Activated naive CD8-positive, alpha-beta T cell treated with anti-CD3 and anti-CD28 coated beads, Interleukin-2, amount 50 U/mL, for 24 hours (primary cell): Measurements from ENCODE around the gene AAR2.

Experiments used
- ATAC-seq: fragments of 150-1000 bp; cut with Tn5 transposase; one replicate; pipeline ENCODE4 v1.10.0; 2021
- DNase-seq: peaks from one replicate; pipeline ENCODE4 v3.0.0; 2021
- H3K27ac Mint-ChIP-seq: one replicate; pipeline ENCODE4 v1.8.0; 2021; ENCODE audit warnings: mild to moderate bottlenecking, mixed read lengths
- H3K27me3 Mint-ChIP-seq: one replicate; pipeline ENCODE4 v1.8.0; 2021; ENCODE audit warnings: mixed read lengths
- H3K36me3 Mint-ChIP-seq: one replicate; pipeline ENCODE4 v1.8.0; 2021; ENCODE audit warnings: low read depth, mixed read lengths
- H3K4me1 Mint-ChIP-seq: one replicate; pipeline ENCODE4 v1.8.0; 2021; ENCODE audit warnings: mixed read lengths
- H3K4me3 Mint-ChIP-seq: one replicate; pipeline ENCODE4 v1.8.0; 2021; ENCODE audit warnings: mild to moderate bottlenecking, moderate library complexity, mixed read lengths
- H3K9me3 Mint-ChIP-seq: one replicate; pipeline ENCODE4 v1.8.0; 2021; ENCODE audit warnings: mixed read lengths

Gene AAR2

DNA sequence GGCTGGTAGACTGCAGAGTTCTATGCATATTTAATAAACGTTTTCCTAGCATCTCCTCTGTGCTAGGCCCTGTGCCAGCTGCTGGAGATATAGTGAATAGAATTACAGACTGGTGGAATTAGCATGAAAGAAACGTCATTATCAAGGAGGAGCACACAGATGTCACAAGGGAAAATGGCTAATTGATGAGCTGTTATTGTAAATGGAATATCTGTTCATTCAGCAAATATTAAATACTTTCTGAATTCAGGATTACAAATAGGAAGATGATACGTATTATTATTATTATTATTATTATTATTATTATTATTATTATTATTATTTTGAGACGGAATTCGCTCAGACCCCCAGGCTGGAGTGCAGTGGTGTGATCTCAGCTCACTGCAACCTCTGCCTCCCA, 1.2 kb downstream of the AAR2 start:
- Mint-ChIP-seq H3K4me1 (peaks cover 34% of the 10 kb centered on the region), H3K36me3 (peaks cover 26% of the 10 kb centered on the region), H3K27ac (peak overlapping the region; percentile 92), H3K4me3 (peak overlapping the region; percentile 96), H3K27me3 (peaks cover 3% of the 10 kb centered on the region), H3K9me3 (no peaks in the 10 kb centered on the region)
- no peak for DNase-seq
- ATAC-seq, result no peak

GRCh38 chr20:36238153-36238552, 1.9 kb downstream of the AAR2 start:
- ATAC-seq, result no peak

GRCh38 chr20:36238760-36239159, 2.5 kb downstream of the AAR2 start:
- ATAC-seq, result no peak
- Mint-ChIP-seq H3K4me1 (peaks cover 34% of the 10 kb centered on the region), H3K36me3 (peaks cover 32% of the 10 kb centered on the region), H3K4me3 (peak overlapping the region; percentile 52), H3K27ac (no peak overlapping the region), H3K9me3 (no peaks in the 10 kb centered on the region), H3K27me3 (no peaks in the 10 kb centered on the region)
- no peak for DNase-seq

More at GRCh38 chr20:36238153-36238552, 1.9 kb downstream of the AAR2 start:
- H3K27me3 Mint-ChIP-seq, result no peaks in the 10 kb centered on the region
- peak overlapping the region; percentile 51 for H3K4me3 Mint-ChIP-seq
- no peaks in the 10 kb centered on the region for H3K9me3 Mint-ChIP-seq
- H3K36me3 Mint-ChIP-seq, result peaks cover 26% of the 10 kb centered on the region
- peaks cover 34% of the 10 kb centered on the region for H3K4me1 Mint-ChIP-seq
- no peak for DNase-seq
- H3K27ac Mint-ChIP-seq, result no peak overlapping the region

DNA sequence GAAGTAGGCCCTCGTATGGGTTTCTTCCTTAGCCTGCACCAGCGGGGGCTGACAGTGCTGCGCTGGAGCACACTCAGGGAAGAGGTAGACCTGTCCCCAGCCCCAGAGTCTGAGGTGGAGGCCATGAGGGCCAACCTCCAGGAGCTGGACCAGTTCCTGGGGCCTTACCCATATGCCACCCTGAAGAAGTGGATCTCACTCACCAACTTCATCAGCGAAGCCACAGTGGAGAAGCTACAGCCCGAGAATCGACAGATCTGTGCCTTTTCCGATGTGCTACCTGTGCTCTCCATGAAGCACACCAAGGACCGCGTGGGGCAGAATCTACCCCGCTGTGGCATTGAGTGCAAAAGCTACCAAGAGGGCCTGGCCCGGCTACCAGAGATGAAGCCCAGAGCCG, 3.8 kb downstream of the AAR2 start:
- ATAC-seq (no peak), DNase-seq (no peak)
- Mint-ChIP-seq H3K36me3 (peaks cover 39% of the 10 kb centered on the region), H3K4me3 (no peak overlapping the region), H3K27ac (no peak overlapping the region), H3K4me1 (peaks cover 34% of the 10 kb centered on the region), H3K27me3 (no peaks in the 10 kb centered on the region), H3K9me3 (no peaks in the 10 kb centered on the region)

DNA sequence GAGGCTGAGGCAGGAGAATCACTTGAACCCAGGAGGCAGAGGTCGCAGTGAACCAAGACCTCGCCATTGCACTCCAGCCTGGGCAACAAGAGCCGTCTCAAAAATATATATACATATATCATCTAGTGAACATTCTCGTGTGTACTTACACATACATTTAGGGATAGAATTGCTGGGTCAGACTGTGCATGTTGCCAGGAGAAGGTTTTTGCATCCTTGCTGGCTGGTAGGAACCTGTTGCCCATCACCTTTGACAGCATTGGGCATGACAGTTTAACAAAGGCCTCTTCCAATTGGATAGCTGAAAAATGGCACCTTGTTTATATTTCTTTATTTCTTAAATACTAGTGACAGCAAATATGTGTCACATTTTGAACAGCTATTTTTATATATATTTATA, 5.4 kb downstream of the AAR2 start:
- H3K4me3 Mint-ChIP-seq, result no peak overlapping the region
- ATAC-seq (no peak), DNase-seq (no peak)
- H3K27ac Mint-ChIP-seq, result no peak overlapping the region
- peaks cover 30% of the 10 kb centered on the region for H3K4me1 Mint-ChIP-seq
- no peaks in the 10 kb centered on the region for H3K9me3 Mint-ChIP-seq
- peaks cover 44% of the 10 kb centered on the region for H3K36me3 Mint-ChIP-seq
- H3K27me3 Mint-ChIP-seq, result no peaks in the 10 kb centered on the region

DNA sequence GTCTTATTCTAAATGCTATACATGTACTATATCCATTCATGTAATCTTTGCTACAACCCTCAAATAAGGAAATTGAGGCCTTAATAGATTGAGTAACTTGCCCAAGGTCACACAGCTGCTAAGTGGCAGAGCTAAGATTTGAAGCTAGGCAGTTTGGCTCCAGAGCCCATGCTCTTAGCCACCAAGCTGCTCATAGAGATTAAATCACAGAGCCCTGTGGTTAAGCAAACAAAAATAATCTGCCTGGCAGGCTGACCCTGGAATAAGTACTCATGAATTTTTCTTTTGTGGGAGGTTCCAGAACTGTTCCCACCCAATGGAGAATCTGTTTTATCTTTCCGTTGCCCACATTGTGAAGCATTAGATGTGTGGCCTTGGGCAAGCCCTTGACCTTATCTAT, 7.4 kb downstream of the AAR2 start:
- H3K27me3 Mint-ChIP-seq, result no peaks in the 10 kb centered on the region
- H3K9me3 Mint-ChIP-seq, result no peaks in the 10 kb centered on the region
- DNase-seq (no peak), ATAC-seq (no peak)
- peaks cover 15% of the 10 kb centered on the region for H3K4me1 Mint-ChIP-seq
- peaks cover 46% of the 10 kb centered on the region for H3K36me3 Mint-ChIP-seq
- no peak overlapping the region for H3K4me3 Mint-ChIP-seq
- no peak overlapping the region for H3K27ac Mint-ChIP-seq

GRCh38 chr20:36246401-36246800, 10.1 kb downstream of the AAR2 start:
- H3K4me3 Mint-ChIP-seq, result no peak overlapping the region
- H3K27ac Mint-ChIP-seq, result no peak overlapping the region
- ATAC-seq (no peak), DNase-seq (no peak)
- H3K9me3 Mint-ChIP-seq, result no peaks in the 10 kb centered on the region
- H3K36me3 Mint-ChIP-seq, result peaks cover 45% of the 10 kb centered on the region
- peaks cover 5% of the 10 kb centered on the region for H3K4me1 Mint-ChIP-seq
- no peaks in the 10 kb centered on the region for H3K27me3 Mint-ChIP-seq

DNA sequence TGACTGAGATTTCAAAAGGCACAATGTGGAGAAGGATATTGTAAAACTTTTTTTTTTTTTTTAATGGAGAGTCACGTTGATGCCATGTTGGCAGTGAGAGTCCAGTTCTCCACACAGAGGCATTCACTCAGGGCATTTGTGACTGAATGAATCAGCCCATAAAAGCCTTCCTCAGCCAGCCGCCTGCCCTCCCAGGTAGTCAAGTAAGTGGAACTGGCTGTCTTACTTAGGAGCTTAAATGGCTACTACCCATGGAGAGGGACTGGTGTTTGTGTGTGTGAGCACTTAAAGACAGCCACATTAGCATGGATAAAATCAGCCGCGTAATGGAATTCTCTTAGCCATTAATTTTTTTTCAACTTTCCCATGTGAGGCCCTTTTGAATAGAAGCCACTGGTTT, 12.6 kb downstream of the AAR2 start:
- Mint-ChIP-seq H3K4me3 (no peak overlapping the region), H3K4me1 (peaks cover 5% of the 10 kb centered on the region), H3K27ac (no peak overlapping the region), H3K27me3 (no peaks in the 10 kb centered on the region), H3K36me3 (peaks cover 37% of the 10 kb centered on the region), H3K9me3 (no peaks in the 10 kb centered on the region)
- DNase-seq (no peak), ATAC-seq (no peak)

GRCh38 chr20:36249450-36249849, 13.2 kb downstream of the AAR2 start:
- Mint-ChIP-seq H3K27me3 (no peaks in the 10 kb centered on the region), H3K4me3 (no peak overlapping the region), H3K27ac (peak overlapping the region; percentile 60), H3K9me3 (no peaks in the 10 kb centered on the region), H3K36me3 (peaks cover 34% of the 10 kb centered on the region), H3K4me1 (peaks cover 5% of the 10 kb centered on the region)
- DNase-seq (no peak), ATAC-seq (no peak)

DNA sequence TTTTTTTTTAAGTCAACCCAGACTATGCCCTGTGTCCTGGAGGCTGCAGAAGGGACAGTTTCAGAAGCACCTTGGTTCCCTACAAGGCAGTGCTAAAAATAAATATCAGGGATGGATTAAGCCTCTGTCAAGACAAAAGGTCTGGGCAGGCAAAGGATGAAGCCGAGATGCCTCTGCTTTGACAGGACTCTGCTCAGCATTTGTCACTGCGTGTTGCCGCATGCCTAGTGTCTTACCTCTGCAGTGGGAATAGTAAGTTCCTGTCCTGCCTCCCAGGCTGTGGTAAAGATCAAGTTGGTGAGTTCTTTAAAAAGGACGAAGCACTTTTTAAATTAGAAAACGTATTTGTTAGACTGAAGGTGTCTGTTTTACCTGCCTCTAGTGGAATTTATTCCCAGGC, 15.1 kb downstream of the AAR2 start:
- Mint-ChIP-seq H3K27me3 (no peaks in the 10 kb centered on the region), H3K9me3 (no peaks in the 10 kb centered on the region), H3K36me3 (peaks cover 33% of the 10 kb centered on the region), H3K27ac (no peak overlapping the region), H3K4me1 (peaks cover 5% of the 10 kb centered on the region), H3K4me3 (no peak overlapping the region)
- ATAC-seq, result no peak
- DNase-seq, result no peak

DNA sequence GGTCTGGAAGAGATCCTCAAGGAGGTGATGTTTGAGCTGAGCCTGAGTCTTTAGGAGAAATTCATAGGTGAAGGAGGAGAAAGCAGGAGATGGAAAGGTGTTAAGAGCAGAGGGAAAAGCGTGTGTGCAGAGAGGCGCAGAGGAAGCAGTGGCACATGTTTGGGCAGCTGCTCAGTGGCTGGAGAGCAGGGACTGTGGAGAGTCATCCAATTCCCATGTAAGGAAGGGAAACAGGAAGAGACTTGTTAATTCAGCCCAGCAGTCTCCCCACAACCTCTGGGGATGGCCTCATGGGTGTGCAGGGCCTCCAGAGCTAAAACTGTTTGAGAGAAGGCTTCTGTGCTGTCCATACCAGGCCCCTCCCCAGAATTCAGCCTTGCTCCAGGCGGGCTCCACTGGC, 16.2 kb downstream of the AAR2 start:
- H3K4me1 Mint-ChIP-seq, result peaks cover 5% of the 10 kb centered on the region
- H3K36me3 Mint-ChIP-seq, result peaks cover 35% of the 10 kb centered on the region
- no peaks in the 10 kb centered on the region for H3K9me3 Mint-ChIP-seq
- DNase-seq (no peak), ATAC-seq (no peak)
- no peak overlapping the region for H3K4me3 Mint-ChIP-seq
- no peaks in the 10 kb centered on the region for H3K27me3 Mint-ChIP-seq
- peak overlapping the region; percentile 33 for H3K27ac Mint-ChIP-seq

GRCh38 chr20:36253036-36253435, 16.8 kb downstream of the AAR2 start:
- peaks cover 5% of the 10 kb centered on the region for H3K4me1 Mint-ChIP-seq
- peaks cover 32% of the 10 kb centered on the region for H3K36me3 Mint-ChIP-seq
- no peak overlapping the region for H3K27ac Mint-ChIP-seq
- ATAC-seq (no peak), DNase-seq (no peak)
- H3K9me3 Mint-ChIP-seq, result no peaks in the 10 kb centered on the region
- no peaks in the 10 kb centered on the region for H3K27me3 Mint-ChIP-seq
- no peak overlapping the region for H3K4me3 Mint-ChIP-seq

DNA sequence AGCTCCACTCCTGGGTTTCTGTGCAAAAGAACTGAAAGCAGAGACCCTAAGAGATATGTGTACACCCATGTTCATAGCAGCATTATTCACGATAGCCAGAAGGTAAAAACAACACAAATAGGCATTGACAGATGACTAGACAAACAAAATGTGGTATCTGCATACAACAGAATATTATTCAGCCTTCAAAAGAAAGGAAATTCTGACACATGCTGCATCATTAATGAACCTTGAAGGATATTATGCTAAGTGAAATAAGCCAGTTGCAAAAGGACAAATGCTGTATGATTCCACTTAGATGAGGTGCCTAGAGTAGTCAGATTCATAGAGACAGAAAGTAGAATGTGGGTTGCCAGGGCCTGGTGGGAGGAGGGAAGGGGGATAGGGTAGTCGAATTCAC, 17.8 kb downstream of the AAR2 start:
- DNase-seq (no peak), ATAC-seq (no peak)
- no peak overlapping the region for H3K27ac Mint-ChIP-seq
- peaks cover 26% of the 10 kb centered on the region for H3K36me3 Mint-ChIP-seq
- no peaks in the 10 kb centered on the region for H3K9me3 Mint-ChIP-seq
- no peaks in the 10 kb centered on the region for H3K27me3 Mint-ChIP-seq
- no peak overlapping the region for H3K4me3 Mint-ChIP-seq
- peaks cover 3% of the 10 kb centered on the region for H3K4me1 Mint-ChIP-seq

GRCh38 chr20:36255445-36255844, 19.2 kb downstream of the AAR2 start:
- Mint-ChIP-seq H3K27me3 (no peaks in the 10 kb centered on the region), H3K4me3 (no peak overlapping the region), H3K36me3 (peaks cover 17% of the 10 kb centered on the region), H3K4me1 (no peaks in the 10 kb centered on the region), H3K27ac (no peak overlapping the region), H3K9me3 (no peaks in the 10 kb centered on the region)
- ATAC-seq, result no peak
- no peak for DNase-seq

DNA sequence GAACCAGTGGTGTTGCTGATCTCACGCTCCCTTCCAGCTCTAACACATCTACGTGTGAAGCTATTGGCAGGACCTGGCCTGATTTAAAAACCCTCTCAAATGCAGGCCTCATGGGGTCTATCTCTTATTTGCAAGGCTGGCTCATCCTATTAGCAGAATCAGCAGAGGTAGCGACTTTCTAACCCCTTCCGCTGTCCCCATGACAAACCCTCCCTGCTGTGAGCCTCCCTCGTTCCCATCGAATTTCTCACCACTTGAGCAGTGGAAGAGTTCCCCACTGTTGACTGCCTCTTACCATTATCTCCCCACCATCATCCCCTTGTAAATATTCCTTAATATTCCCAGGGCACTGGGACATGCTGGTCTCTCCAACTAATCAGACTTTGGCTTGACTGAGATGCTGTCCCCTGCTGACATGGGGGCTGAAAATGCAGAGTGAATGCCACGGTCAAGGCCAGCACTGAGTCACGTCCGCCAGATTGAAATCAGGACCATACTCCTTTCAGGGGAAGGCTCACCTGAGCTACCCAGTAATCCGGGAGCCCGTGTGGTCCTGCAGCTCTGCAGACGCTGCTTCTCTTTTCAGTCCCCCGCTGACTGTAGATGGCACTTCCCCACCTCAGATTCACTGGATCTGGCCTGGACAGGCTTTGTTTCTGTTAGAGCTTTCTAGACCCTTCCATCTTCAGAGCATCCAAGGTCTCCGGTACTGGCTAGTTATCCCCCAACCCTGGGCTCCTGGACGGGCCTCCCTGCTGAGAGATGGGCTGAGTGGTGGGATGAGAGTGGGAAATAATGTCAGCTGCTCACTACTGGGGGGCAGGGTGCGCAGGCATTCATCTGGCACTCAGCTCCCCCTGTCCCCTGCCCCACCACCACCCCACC, 23.1 kb downstream of the AAR2 start:
- no peaks in the 10 kb centered on the region for H3K4me1 Mint-ChIP-seq
- peaks cover 13% of the 10 kb centered on the region for H3K36me3 Mint-ChIP-seq
- no peak overlapping the region for H3K27ac Mint-ChIP-seq
- no peaks in the 10 kb centered on the region for H3K9me3 Mint-ChIP-seq
- no peaks in the 10 kb centered on the region for H3K27me3 Mint-ChIP-seq
- DNase-seq (no peak), ATAC-seq (no peak)
- no peak overlapping the region for H3K4me3 Mint-ChIP-seq
